IPS-15b (cell line): ENCODE measurements around the gene SLC22A6.
"Not testable (repeated sequence)": the region's sequence is repeated elsewhere in the genome, so short reads cannot be mapped to it uniquely, and the experiment has no call there.

Experiments used
- H3K27me3 ChIP-seq: one replicate; pipeline ENCODE4 v1.6.1; 2013; ENCODE audit warnings: low read length; ENCODE audit not compliant: control insufficient read depth, insufficient read depth
- H3K36me3 ChIP-seq: one replicate; pipeline ENCODE4 v1.6.1; 2013; ENCODE audit warnings: low read length; ENCODE audit not compliant: control insufficient read depth, insufficient read depth
- H3K4me1 ChIP-seq: one replicate; pipeline ENCODE4 v1.6.1; 2013; ENCODE audit warnings: mild to moderate bottlenecking, low read length; ENCODE audit not compliant: control insufficient read depth, insufficient read depth
- H3K4me3 ChIP-seq: one replicate; pipeline ENCODE4 v1.5.1; 2013; ENCODE audit warnings: low read depth, low read length
- H3K9ac ChIP-seq: one replicate; pipeline ENCODE4 v1.6.1; 2013; ENCODE audit warnings: low read depth, mild to moderate bottlenecking, low read length
- H3K9me3 ChIP-seq: one replicate; pipeline ENCODE4 v1.6.1; 2013; ENCODE audit warnings: mild to moderate bottlenecking, low read length; ENCODE audit not compliant: control insufficient read depth, insufficient read depth

The SLC22A6 gene

DNA sequence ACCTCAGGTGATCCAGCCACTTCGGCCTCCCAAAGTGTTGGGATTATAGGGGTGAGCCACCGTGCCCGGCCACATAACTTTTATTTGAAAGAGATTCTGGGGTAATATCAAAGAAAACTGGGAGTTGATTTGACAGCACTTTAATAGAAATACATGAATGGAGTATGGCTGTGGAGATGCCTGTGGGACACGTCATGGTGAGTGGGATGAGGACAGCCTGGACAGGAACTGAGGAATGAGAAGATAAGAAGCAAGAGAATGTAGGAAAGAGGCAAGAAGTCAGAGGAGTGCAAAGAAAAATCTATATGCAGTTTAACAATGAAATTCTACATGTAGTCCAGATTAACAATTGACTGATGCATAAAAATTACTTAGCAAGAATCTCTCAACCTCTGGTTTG is 31.0 kb downstream of the SLC22A6 start:
- Histone ChIP-seq H3K9me3 (no peaks in the 10 kb centered on the region), H3K9ac (no peak overlapping the region), H3K36me3 (no peaks in the 10 kb centered on the region), H3K4me1 (no peaks in the 10 kb centered on the region), H3K4me3 (no peak overlapping the region), H3K27me3 (no peaks in the 10 kb centered on the region)

DNA sequence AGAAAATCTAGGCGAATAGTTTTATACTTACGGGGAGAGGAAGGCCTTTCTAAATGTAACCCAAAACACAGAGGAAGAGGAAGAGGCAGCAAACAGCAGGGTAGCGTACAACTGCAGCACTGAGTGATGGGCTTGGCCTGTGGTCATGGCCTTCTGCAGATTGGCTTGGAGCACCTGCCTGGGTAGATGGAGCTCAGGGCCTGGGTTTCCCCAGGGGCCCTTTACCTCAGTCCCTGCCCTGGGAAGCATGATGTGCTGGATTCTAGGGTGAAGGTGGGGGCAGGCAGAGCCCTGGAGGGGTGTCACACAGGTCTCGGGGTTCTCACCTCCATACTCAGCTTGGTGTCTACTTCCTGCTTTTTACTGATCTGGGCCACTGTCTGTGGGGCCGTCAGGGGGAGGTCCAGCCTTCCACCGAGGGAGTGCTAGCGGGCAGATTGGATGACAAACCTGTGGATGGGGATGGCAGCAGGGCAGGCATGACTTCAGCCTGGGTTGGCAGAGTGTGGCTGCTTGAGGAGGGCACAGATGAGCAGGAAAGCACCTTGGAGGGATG is 35.9 kb downstream of the SLC22A6 start:
- no peaks in the 10 kb centered on the region for H3K27me3 ChIP-seq

DNA sequence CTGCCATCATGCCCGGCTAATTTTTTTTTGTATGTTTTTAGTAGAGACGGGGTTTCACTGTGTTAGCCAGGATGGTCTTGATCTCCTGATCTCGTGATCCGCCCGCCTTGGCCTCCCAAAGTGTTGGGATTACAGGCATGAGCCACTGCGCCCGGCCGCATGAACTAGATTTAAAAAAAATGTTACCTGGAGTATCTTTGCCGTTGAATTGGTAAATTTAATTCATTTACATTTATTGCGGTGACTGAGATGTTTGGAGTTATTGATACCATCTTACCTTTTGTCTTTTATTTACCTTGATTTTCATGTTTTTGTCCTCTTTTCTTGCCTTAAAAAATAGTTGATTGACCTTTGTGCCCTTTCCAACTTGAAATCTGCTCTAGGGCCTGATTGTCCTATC is 39.2 kb downstream of the SLC22A6 start:
- H3K4me3 ChIP-seq, H3K27me3 ChIP-seq, H3K36me3 ChIP-seq: not testable (repeated sequence)

More for the DNA sequence above, 35.9 kb downstream of the SLC22A6 start:
- no peak overlapping the region for H3K9ac ChIP-seq
- H3K9me3 ChIP-seq: no peaks in the 10 kb centered on the region
- H3K4me1 ChIP-seq: no peaks in the 10 kb centered on the region
- no peak overlapping the region for H3K4me3 ChIP-seq
- no peaks in the 10 kb centered on the region for H3K36me3 ChIP-seq

DNA sequence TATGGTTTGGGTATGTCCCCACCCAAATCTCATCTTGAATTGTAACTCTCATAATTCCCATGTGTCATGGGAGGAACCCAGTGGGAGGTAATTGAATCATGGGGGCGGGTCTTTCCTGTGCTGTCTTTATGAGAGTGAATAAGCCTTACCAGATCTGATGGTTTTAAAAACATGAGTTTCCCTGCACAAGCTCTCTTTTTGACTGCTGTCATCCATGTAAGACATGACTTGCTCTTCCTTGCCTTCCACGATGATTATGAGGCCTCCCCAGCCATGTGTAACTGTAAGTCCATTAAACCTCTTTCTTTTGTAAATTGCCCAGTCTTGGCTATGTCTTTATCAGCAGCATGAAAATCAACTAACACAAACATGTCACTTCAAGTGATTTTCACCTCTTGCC is 47.2 kb downstream of the SLC22A6 start:
- H3K4me3 ChIP-seq: not testable (repeated sequence)

More for the DNA sequence above, 39.2 kb downstream of the SLC22A6 start:
- not testable (repeated sequence) for H3K4me1 ChIP-seq, H3K9me3 ChIP-seq, H3K9ac ChIP-seq

DNA sequence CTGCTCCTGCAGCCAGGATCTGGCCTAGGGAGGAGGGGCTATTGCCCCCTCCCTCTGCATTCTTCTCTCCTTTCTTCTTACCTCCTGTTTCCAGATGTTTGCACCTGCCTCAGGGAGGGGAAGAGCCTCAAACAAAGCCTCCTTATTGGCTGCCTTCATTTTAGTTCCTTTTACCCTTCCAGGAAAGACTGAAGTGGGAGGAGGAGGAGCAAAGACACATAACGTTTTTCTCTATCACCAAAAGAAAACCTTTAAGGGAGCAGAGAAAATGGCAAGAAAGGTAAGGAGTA is 50.3 kb downstream of the SLC22A6 start:
- Histone ChIP-seq H3K27me3 (peaks cover 4% of the 10 kb centered on the region), H3K4me1 (peaks cover 3% of the 10 kb centered on the region), H3K9me3 (no peaks in the 10 kb centered on the region), H3K9ac (no peak overlapping the region), H3K36me3 (no peaks in the 10 kb centered on the region), H3K4me3 (no peak overlapping the region)

More for the DNA sequence above, 47.2 kb downstream of the SLC22A6 start:
- not testable (repeated sequence) for H3K36me3 ChIP-seq, H3K27me3 ChIP-seq, H3K9me3 ChIP-seq, H3K4me1 ChIP-seq, H3K9ac ChIP-seq

DNA sequence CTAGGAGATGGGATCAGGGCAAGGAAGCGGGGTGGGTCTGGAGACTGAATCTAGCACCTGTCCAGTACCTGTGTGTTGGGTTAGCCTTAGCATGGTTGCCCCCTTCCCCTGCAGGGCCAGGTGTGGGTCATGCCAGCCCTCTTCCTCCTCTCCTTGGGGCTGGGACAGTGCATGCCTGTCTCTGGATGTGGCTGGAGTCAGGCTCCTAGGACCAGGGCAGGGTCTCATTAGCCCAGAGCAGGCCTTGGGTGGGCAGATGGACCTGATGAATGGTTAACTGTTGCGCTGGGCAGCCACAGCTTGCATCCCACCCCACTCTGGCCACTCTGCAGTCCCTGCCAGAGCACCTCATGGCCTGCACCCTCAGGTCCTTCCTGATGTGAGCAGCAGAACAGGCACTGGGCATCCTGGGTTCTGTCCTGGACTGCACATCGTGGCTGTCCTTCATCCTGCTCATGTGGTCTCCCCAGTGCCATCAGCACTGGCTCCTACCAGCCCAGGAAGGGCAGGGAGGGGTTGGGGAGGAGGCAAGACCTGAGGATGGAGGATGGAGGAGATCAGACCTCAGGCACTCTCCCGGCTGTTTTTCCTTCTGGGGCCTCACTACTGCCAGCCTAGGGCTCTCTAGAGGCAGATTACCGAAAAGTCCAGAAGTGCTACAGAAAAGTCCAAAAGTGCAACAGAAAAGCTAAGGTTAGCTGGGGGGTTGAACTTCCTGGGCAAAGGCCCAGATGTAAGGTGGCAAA is 50.8 kb downstream of the SLC22A6 start:
- H3K4me1 ChIP-seq: peaks cover 3% of the 10 kb centered on the region
- no peaks in the 10 kb centered on the region for H3K9me3 ChIP-seq
- no peaks in the 10 kb centered on the region for H3K36me3 ChIP-seq
- H3K27me3 ChIP-seq: peaks cover 9% of the 10 kb centered on the region
- no peak overlapping the region for H3K9ac ChIP-seq
- H3K4me3 ChIP-seq: no peak overlapping the region

DNA sequence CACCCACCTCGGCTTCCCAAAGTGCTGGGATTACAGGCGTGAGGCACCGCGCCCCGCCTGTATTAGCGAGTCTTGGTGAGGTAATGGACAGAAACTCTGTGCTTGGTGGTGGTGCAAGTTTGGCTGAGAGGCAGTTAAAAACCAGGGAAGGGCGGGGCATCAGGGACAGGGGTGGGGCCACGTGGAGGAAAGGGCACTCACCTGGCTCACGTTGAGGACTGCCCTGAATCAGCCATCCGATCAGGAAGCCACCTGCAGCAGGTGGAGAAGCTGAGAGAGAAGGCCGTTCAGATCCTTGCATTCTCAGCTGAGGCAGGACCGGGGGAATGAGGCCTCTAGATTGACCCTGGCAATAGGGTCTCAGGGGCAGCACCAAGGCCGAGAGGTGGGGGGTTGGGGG is 51.5 kb downstream of the SLC22A6 start:
- H3K4me3 ChIP-seq: no peak overlapping the region
- peaks cover 15% of the 10 kb centered on the region for H3K27me3 ChIP-seq
- H3K9me3 ChIP-seq: no peaks in the 10 kb centered on the region
- no peak overlapping the region for H3K9ac ChIP-seq
- peaks cover 5% of the 10 kb centered on the region for H3K4me1 ChIP-seq
- no peaks in the 10 kb centered on the region for H3K36me3 ChIP-seq

DNA sequence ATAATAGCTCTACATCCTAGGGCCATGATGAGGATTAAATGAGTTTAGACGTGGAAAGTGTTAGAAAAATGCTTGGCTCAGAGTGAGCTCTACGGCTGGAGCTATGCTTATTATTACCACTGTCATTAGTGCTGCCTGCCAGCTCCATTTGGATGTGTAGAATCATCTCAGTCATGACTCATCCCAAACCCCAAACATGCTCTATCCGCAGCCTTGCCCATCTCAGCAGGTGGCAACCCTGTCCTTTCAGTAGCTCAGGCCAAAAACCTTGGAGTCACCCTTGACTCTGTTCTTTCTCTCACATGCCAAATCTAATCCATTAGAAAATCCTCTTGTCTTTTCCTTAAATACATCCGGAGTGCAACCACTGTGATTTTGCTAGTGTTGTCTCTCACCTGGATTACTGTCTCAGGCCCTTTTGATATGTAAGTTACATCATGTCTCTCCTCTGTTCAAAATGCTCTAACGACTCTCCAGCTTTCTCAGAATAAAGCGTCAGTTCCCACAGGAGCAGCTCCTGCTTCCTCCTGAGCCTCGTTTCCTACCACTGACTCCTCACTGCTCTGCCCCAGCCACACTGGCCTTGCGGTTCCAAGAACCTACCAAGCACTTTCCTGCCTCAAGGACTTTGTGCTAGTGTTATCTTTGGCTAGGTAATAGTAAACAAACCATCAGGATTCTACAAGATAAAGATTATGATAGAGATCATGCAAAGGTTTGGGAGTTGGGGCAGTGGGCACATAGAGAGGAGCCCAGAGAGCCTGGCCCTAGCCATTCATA is 53.1 kb downstream of the SLC22A6 start:
- no peak overlapping the region for H3K4me3 ChIP-seq
- no peaks in the 10 kb centered on the region for H3K9me3 ChIP-seq
- peaks cover 31% of the 10 kb centered on the region for H3K27me3 ChIP-seq
- H3K4me1 ChIP-seq: peaks cover 8% of the 10 kb centered on the region
- H3K36me3 ChIP-seq: no peaks in the 10 kb centered on the region
- H3K9ac ChIP-seq: no peak overlapping the region

DNA sequence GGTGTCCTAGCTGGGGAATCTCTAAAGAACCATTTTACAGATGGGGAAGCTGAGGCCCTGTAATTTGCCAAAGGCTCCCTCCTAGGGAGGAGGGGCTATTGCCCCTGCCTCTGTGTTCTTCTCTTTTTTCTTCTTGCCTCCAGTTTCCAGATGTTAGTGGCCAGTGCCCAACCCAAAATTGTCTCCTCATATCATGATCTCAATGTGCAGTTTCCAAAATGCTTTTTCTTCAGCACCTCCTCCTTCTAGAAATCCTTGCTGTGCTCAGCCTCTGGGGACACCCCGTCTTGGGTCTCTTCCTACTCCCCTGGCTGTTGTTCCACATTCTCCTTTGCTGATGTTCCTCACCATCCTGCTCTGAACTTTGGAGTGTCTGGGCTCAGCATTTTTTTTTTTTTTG is 54.1 kb downstream of the SLC22A6 start:
- Histone ChIP-seq H3K9ac (no peak overlapping the region), H3K9me3 (no peaks in the 10 kb centered on the region), H3K4me3 (no peak overlapping the region), H3K36me3 (no peaks in the 10 kb centered on the region), H3K4me1 (peaks cover 8% of the 10 kb centered on the region), H3K27me3 (peaks cover 41% of the 10 kb centered on the region)

DNA sequence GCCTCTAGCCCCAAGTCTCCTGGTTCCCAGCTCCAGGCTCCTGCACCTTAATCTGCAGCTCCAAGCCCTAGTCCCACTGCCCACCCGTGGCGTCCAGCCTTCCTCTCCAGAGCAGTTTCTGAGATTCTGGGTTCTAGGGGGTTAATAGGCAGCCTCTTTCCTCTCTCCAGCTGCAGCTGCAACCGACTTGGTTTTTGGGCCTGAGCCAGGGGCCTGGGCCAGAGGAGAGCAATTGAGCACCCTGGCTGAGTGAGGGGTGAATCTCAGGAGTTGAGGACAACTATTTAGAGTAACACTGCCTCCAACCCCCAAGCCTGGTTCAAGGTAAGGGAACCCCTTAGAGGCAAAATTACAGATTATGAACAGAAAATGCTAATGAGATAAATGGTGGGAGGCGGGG is 54.6 kb downstream of the SLC22A6 start:
- H3K9ac ChIP-seq: no peak overlapping the region
- H3K27me3 ChIP-seq: peaks cover 43% of the 10 kb centered on the region

DNA sequence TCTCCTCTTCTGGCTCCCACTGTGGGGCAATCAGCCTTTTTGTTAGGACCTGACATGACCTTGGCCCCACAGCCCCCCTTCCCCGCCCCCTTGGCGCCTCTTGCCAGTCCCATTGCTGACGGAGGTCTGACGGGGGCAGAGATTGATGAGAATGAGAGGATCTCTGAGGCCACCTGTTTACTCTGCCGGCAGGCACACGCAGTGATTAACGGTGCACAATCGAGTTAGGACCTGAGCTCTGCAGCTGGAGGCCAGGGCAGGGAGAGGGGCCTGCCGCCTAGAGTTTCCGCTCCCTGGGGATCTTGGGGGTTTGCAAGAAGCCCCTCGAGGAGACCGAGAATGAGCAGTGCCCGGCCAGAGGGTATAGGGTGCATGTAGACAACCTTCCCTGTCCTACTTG is 56.8 kb downstream of the SLC22A6 start:
- H3K4me1 ChIP-seq: peaks cover 8% of the 10 kb centered on the region
- no peak overlapping the region for H3K4me3 ChIP-seq
- H3K27me3 ChIP-seq: peaks cover 51% of the 10 kb centered on the region
- no peaks in the 10 kb centered on the region for H3K9me3 ChIP-seq
- H3K9ac ChIP-seq: no peak overlapping the region
- H3K36me3 ChIP-seq: no peaks in the 10 kb centered on the region

More for the DNA sequence above, 54.6 kb downstream of the SLC22A6 start:
- Histone ChIP-seq H3K9me3 (no peaks in the 10 kb centered on the region), H3K4me1 (peaks cover 8% of the 10 kb centered on the region), H3K4me3 (no peak overlapping the region), H3K36me3 (no peaks in the 10 kb centered on the region)
